IMR-90 (cell line): ENCODE results near the gene COX11. TPM values are rescaled to one million over a fixed set of nuclear protein-coding genes. Genes with fewer than 3 reads are reported as not detected.

Source experiments
- ATAC-seq: fragments of 200-7000 bp; cut with Tn5 transposase; 2 replicates; pipeline ENCODE4 v1.9.1; 2020; ENCODE audit warnings: low read depth, mild to moderate bottlenecking, moderate library complexity
- BruUV-seq: library from RNA; stranded (reverse); fragments of 400-500 nt; replicated peaks from 2 replicates; lab custom pipeline; 2021; lab: Mats Ljungman, UMichigan
- CTCF ChIA-PET: fragments of 300-600 bp; formaldehyde crosslinking; extraction: SDS; loops from one replicate; lab custom pipeline; 2021; ENCODE audit warnings: antibody characterized with exemption; lab: Yijun Ruan, JAX
- POLR2A ChIA-PET: fragments of 300-600 bp; sonication (Branson Sonifier 250); formaldehyde crosslinking; loops from one replicate; lab custom pipeline; 2022; ENCODE audit warnings: antibody characterized with exemption; ENCODE audit not compliant: unreplicated experiment; lab: Charles Lee
- DNase-seq: peaks from one replicate; pipeline ENCODE4 v3.0.0; 2013
- H2AFZ ChIP-seq: replicated peaks from 2 replicates; pipeline ENCODE3; 2013; ENCODE audit warnings: low read length, mild to moderate bottlenecking; ENCODE audit not compliant: poor library complexity
- H2AK5ac ChIP-seq: 2 replicates; pipeline ENCODE4 v1.6.1; 2013; ENCODE audit warnings: low read depth, low read length, inconsistent platforms
- H2AK9ac ChIP-seq: replicated peaks from 2 replicates; pipeline ENCODE3; 2013; ENCODE audit warnings: mild to moderate bottlenecking, low read depth, low read length, moderate library complexity; ENCODE audit not compliant: poor library complexity
- H2BK120ac ChIP-seq: 2 replicates; pipeline ENCODE4 v1.6.1; 2013; ENCODE audit warnings: low read depth, low read length, inconsistent platforms
- H2BK15ac ChIP-seq: 3 replicates; pipeline ENCODE4 v1.6.1; 2013; ENCODE audit warnings: low read depth, low read length, inconsistent platforms
- H2BK20ac ChIP-seq: 2 replicates; pipeline ENCODE4 v1.6.1; 2013; ENCODE audit warnings: low read depth, mild to moderate bottlenecking, inconsistent platforms, low read length, moderate library complexity
- H2BK5ac ChIP-seq: 2 replicates; pipeline ENCODE4 v1.6.1; 2013; ENCODE audit warnings: mild to moderate bottlenecking, low read depth, low read length, inconsistent platforms; ENCODE audit not compliant: poor library complexity, severe bottlenecking
- H3K14ac ChIP-seq: replicated peaks from 2 replicates; pipeline ENCODE4 v1.6.1; 2013; ENCODE audit warnings: low read depth, low read length, inconsistent platforms
- H3K18ac ChIP-seq: 2 replicates; pipeline ENCODE4 v1.6.1; 2013; ENCODE audit warnings: low read depth, low read length, control low read depth
- H3K23ac ChIP-seq: 2 replicates; pipeline ENCODE4 v1.6.1; 2013; ENCODE audit warnings: low read depth, low read length, inconsistent platforms
- H3K27ac ChIP-seq: 2 replicates; pipeline ENCODE4 v1.5.1; 2013; ENCODE audit warnings: mild to moderate bottlenecking, control low read depth, low read length; ENCODE audit not compliant: insufficient read depth
- H3K27me3 ChIP-seq: 2 replicates; pipeline ENCODE4 v1.6.1; 2013; ENCODE audit warnings: low read length; ENCODE audit not compliant: control insufficient read depth, insufficient read depth
- H3K36me3 ChIP-seq: 2 replicates; pipeline ENCODE4 v1.6.1; 2013; ENCODE audit warnings: low read length, mixed read lengths; ENCODE audit not compliant: control insufficient read depth, insufficient read depth
- H3K4ac ChIP-seq: 2 replicates; pipeline ENCODE4 v1.6.1; 2013; ENCODE audit warnings: low read depth, low read length, inconsistent platforms
- H3K4me1 ChIP-seq: 2 replicates; pipeline ENCODE4 v1.6.1; 2013; ENCODE audit warnings: low read length, mixed read lengths; ENCODE audit not compliant: control insufficient read depth, insufficient read depth
- H3K4me2 ChIP-seq: 2 replicates; pipeline ENCODE4 v1.6.1; 2013; ENCODE audit warnings: low read depth, mild to moderate bottlenecking, control low read depth, low read length, moderate library complexity
- H3K4me3 ChIP-seq: 2 replicates; pipeline ENCODE4 v1.5.1; 2013; ENCODE audit warnings: low read depth, mild to moderate bottlenecking, control low read depth, low read length, moderate library complexity; ENCODE audit not compliant: insufficient read depth
- H3K56ac ChIP-seq: 2 replicates; pipeline ENCODE4 v1.6.1; 2013; ENCODE audit warnings: low read length, inconsistent platforms; ENCODE audit not compliant: insufficient read depth; ENCODE audit errors: extremely low read depth
- H3K79me1 ChIP-seq, 2 experiments: 2 replicates each; pipeline ENCODE4 v1.6.1; 2013; ENCODE audit warnings: low read length in 2 of 2, inconsistent platforms in 1 of 2, low read depth in 1 of 2
- H3K9ac ChIP-seq: 2 replicates; pipeline ENCODE4 v1.6.1; 2013; ENCODE audit warnings: low read depth, low read length, control low read depth
- H3K9me1 ChIP-seq: 2 replicates; pipeline ENCODE4 v1.6.1; 2013; ENCODE audit warnings: low read length, inconsistent platforms; ENCODE audit not compliant: insufficient read depth
- H3K9me3 ChIP-seq: 2 replicates; pipeline ENCODE4 v1.6.1; 2013; ENCODE audit warnings: low read length; ENCODE audit not compliant: control insufficient read depth, insufficient read depth
- H4K20me1 ChIP-seq: 2 replicates; pipeline ENCODE4 v1.6.1; 2013; ENCODE audit warnings: low read length, inconsistent platforms; ENCODE audit not compliant: insufficient read depth
- H4K5ac ChIP-seq: 2 replicates; pipeline ENCODE4 v1.6.1; 2013; ENCODE audit warnings: mild to moderate bottlenecking, low read depth, low read length, control low read depth
- H4K8ac ChIP-seq, 2 experiments: 2 replicates each; pipeline ENCODE4 v1.6.1; 2013; ENCODE audit warnings: low read depth in 2 of 2, low read length in 2 of 2, control low read depth in 1 of 2, inconsistent platforms in 1 of 2
- H4K91ac ChIP-seq: 2 replicates; pipeline ENCODE4 v1.6.1; 2013; ENCODE audit warnings: low read depth, low read length, inconsistent platforms; ENCODE audit not compliant: insufficient read depth
- BHLHE40 ChIP-seq: fragments of 150-350 bp; IDR thresholded peaks from 2 replicates; pipeline ENCODE4 v1.6.1; 2016; ENCODE audit warnings: mild to moderate bottlenecking, low read depth, low read length
- CEBPB ChIP-seq: IDR thresholded peaks from 2 replicates; pipeline ENCODE4 v1.6.1; 2012; ENCODE audit warnings: low read depth, low read length, improper control_type of control experiment
- FOS ChIP-seq: fragments of 150-350 bp; IDR thresholded peaks from 2 replicates; pipeline ENCODE4 v1.6.1; 2016; ENCODE audit warnings: low read depth, low read length
- MXI1 ChIP-seq: IDR thresholded peaks from 2 replicates; pipeline ENCODE4 v1.6.1; 2012; ENCODE audit warnings: low read depth, mild to moderate bottlenecking, low read length, moderate library complexity, borderline replicate concordance
- NFE2L2 ChIP-seq: fragments of 150-350 bp; IDR thresholded peaks from 2 replicates; pipeline ENCODE4 v1.6.1; 2016; ENCODE audit warnings: low read depth, mild to moderate bottlenecking, low read length
- RFX5 ChIP-seq: IDR thresholded peaks from 2 replicates; pipeline ENCODE4 v1.8.0; 2012; ENCODE audit warnings: low read depth, mild to moderate bottlenecking, low read length, moderate library complexity
- SMC3 ChIP-seq: fragments of 150-350 bp; IDR thresholded peaks from 2 replicates; pipeline ENCODE4 v1.6.1; 2016; ENCODE audit warnings: low read depth, mild to moderate bottlenecking, antibody characterized with exemption, low read length, moderate library complexity
- whole genome bisulfite sequencing, 2 experiments: methylation state at CpG; one replicate each; pipeline versions ENCODE4 v1.1.5 to v1.1.7; 2013; ENCODE audit warnings: missing lambda C conversion rate in 2 of 2; ENCODE audit not compliant: insufficient read length in 1 of 2; ENCODE audit errors: extremely low coverage in 2 of 2; 5-methylcytosine and 5-hydroxymethylcytosine counted together
- dilution Hi-C: fragments of 300-500 bp; cut with HindIII; formaldehyde crosslinking; loops from one replicate; pipeline ENCODE4 v1.14.3; 2018; ENCODE audit warnings: low sequenced_read_pairs; ENCODE audit not compliant: unreplicated experiment
- in situ Hi-C: fragments of 300-500 bp; cut with MboI; formaldehyde crosslinking; loops from 3 replicates; pipeline ENCODE4 v1.14.3; 2019; ENCODE audit warnings: low sequenced_read_pairs, inconsistent platforms, mixed read lengths
- intact Hi-C: fragments of 100-400 bp; cut with micrococcal nuclease; formaldehyde crosslinking; loops from 2 replicates; pipeline ENCODE4 v1.10.0; 2022
- polyA plus RNA-seq, 3 experiments: library from polyadenylated mRNA; depleted of rRNA; stranded (reverse); fragments of >200 nt; gene quantifications; 2 replicates each; pipeline ENCODE4 v1.2.3, GENCODE V29; 2012; ENCODE audit warnings: low replicate concordance in 1 of 3
- total RNA-seq: library from RNA; depleted of rRNA; stranded (reverse); fragments of >200 nt; gene quantifications from 2 replicates; pipeline ENCODE4 v1.2.3, GENCODE V29; 2012
- TF ChIP-seq, protein P1 (sequence below): fragments of 150-350 bp; IDR thresholded peaks from 2 replicates; pipeline ENCODE4 v1.6.1; 2016; ENCODE audit warnings: low read depth, mild to moderate bottlenecking, low read length, moderate library complexity, borderline replicate concordance

Gene COX11
- total and polyA plus RNA-seq, 2 of the 4 experiments (the other 2 are of a cell fraction) = 23.6 to 29.4 TPM

DNA sequence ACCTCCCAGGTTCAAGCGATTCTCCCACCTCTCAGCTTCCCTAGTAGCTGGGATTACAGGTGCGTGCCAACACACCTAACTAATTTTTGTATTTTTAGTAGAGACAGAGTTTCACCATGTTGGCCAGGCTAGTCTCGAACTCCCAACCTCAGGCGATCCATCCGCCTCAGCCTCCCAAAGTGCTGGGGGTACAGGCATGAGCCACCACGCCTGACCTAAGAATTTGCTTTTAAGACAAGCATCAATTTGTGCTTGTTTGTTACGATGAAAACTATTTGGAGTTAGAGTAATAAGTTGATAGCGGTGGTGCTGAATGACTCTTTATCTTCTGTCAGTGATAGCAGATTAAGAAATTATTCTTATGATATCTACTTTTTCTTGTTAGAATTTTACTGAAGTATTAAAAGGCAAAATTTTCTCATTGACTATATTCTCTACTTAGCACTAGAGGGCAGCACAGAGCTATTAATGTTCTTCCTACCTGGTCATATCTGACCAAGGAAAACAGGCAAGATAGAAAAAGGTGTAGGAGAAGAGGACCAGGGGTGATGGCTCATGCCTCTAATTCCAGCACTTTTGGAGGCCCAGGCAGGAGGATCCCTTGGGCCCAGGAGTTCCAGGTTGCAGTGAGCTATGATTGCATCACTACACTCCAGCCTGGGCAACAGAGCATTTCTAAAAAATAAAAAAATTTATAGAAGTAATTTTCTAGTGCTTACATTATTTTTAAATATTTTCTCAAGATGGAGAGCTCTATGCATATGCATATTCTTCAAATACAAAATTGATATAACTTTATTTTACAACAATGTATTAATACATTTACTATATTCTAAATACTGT lies 24.6 kb upstream of the COX11 start (continued):
- TF ChIP-seq, protein P1, sequence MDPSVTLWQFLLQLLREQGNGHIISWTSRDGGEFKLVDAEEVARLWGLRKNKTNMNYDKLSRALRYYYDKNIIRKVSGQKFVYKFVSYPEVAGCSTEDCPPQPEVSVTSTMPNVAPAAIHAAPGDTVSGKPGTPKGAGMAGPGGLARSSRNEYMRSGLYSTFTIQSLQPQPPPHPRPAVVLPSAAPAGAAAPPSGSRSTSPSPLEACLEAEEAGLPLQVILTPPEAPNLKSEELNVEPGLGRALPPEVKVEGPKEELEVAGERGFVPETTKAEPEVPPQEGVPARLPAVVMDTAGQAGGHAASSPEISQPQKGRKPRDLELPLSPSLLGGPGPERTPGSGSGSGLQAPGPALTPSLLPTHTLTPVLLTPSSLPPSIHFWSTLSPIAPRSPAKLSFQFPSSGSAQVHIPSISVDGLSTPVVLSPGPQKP = no peak

DNA sequence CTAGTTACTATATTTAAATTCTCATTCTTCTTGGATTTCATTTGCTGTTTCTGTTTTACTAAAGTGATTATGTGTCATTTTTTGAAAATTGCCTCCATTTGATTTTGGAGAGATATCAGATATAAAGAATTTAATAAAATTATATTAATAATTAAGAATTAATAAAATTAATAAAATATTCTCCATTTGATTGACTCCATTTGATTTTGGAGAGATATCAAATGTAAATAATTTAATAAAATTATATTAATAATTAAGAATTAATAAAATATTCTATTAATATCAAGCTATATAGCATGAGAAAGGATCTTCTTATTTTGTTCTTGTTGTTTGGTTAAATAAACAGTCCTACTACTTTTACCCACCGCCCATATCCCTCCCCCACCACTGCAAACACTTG lies 23.1 kb upstream of the COX11 start:
- intact Hi-C loops (no loop called here), dilution Hi-C loops (no loop called here), in situ Hi-C loops (loop anchor here (5.0 kb wide), 1 partner anchor 311 kb away; no protein-coding TSS in a partner anchor)
- ATAC-seq (no peak), DNase-seq (no peak)
- Histone ChIP-seq H3K9me1 (no peaks in the 10 kb centered on the region), H3K23ac (no peak overlapping the region), H2BK20ac (no peak overlapping the region), H3K14ac (no peak overlapping the region), H3K4me3 (no peak overlapping the region), H3K4ac (no peak overlapping the region), H3K4me2 (no peak overlapping the region), H3K56ac (no peak overlapping the region), H3K27me3 (no peaks in the 10 kb centered on the region), H4K91ac (no peak overlapping the region), H3K9ac (no peak overlapping the region), H2AFZ (no peak overlapping the region), H4K5ac (no peak overlapping the region), H2BK15ac (no peak overlapping the region), H3K9me3 (no peaks in the 10 kb centered on the region), H4K20me1 (no peaks in the 10 kb centered on the region; the same call in 1 of the 2 replicates), H3K79me1 (no peaks in the 10 kb centered on the region; a peak in 1 of 4 replicates), H2BK120ac (no peak overlapping the region), H3K18ac (no peak overlapping the region), H3K27ac (no peak overlapping the region), H3K36me3 (peaks cover 2% of the 10 kb centered on the region; the same call in 1 of the 2 replicates), H3K4me1 (no peaks in the 10 kb centered on the region), H2BK5ac (no peak overlapping the region), H2AK9ac (no peak overlapping the region), H4K8ac (no peak overlapping the region), H2AK5ac (no peak overlapping the region)
- ChIA-PET POLR2A (no interaction called here), CTCF (interaction anchor here (0.7 to 1.6 kb wide), 2 partner anchors 18 to 319 kb away, joined by 3 to 4 read pairs; no protein-coding TSS in a partner anchor)
- no CpG with 5 or more reads among the region's 1 CpG for WGBS, 2 experiments
- no TSS peak for BruUV-seq
- TF ChIP-seq BHLHE40 (no peak), FOS (no peak), RFX5 (no peak), MXI1 (no peak), NFE2L2 (no peak), CEBPB (no peak), SMC3 (no peak)
- TF ChIP-seq, protein P1 = no peak
